ENCODE results near the gene TRAF3IP3.

The TRAF3IP3 gene

GRCh38 chr1:209780268-209780667 lies 24.4 kb downstream of the TRAF3IP3 start:
- no peak for DNase-seq

DNA sequence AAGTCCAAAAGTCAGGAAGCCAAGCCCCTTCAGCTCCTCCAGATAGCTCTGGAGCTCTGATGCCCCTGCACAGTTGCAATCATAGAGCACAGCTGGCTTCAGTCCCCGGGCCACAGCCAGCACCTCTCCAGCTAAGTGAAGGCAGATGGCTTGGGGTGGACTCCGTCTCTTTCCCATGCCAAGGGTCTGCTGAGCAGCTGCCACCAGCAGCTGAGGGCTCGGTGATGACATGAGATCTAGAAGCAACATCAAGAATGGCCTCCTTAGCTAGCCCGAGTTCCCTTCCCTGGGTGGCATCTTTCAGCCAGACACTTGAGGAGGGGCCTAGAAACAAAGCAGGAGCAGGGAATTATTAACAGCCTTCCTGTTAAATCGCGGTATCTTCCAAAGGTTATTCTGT lies 27.5 kb downstream of the TRAF3IP3 start:
- Histone ChIP-seq H3K4me1 (no peaks in the 10 kb centered on the region), H3K9me3 (no peaks in the 10 kb centered on the region), H3K27me3 (no peaks in the 10 kb centered on the region), H3K4me3 (ENCODE audit: low read depth, low read length) (peak overlapping the region; percentile 78), H3K36me3 (no peaks in the 10 kb centered on the region)
- TF ChIP-seq, protein P1, sequence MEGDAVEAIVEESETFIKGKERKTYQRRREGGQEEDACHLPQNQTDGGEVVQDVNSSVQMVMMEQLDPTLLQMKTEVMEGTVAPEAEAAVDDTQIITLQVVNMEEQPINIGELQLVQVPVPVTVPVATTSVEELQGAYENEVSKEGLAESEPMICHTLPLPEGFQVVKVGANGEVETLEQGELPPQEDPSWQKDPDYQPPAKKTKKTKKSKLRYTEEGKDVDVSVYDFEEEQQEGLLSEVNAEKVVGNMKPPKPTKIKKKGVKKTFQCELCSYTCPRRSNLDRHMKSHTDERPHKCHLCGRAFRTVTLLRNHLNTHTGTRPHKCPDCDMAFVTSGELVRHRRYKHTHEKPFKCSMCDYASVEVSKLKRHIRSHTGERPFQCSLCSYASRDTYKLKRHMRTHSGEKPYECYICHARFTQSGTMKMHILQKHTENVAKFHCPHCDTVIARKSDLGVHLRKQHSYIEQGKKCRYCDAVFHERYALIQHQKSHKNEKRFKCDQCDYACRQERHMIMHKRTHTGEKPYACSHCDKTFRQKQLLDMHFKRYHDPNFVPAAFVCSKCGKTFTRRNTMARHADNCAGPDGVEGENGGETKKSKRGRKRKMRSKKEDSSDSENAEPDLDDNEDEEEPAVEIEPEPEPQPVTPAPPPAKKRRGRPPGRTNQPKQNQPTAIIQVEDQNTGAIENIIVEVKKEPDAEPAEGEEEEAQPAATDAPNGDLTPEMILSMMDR (IDR thresholded peaks at IDR 0.05; ENCODE audit: low read depth, low read length) = no peak
- DNase-seq = no peak

More at GRCh38 chr1:209780268-209780667, 24.4 kb downstream of the TRAF3IP3 start:
- Histone ChIP-seq H3K4me1 (peaks cover 7% of the 10 kb centered on the region), H3K27me3 (no peaks in the 10 kb centered on the region), H3K9me3 (no peaks in the 10 kb centered on the region), H3K4me3 (ENCODE audit: low read depth, low read length) (no peak overlapping the region), H3K36me3 (no peaks in the 10 kb centered on the region)
- TF ChIP-seq, protein P1 (IDR thresholded peaks at IDR 0.05; ENCODE audit: low read depth, low read length) = no peak

- H3K36me3 ChIP-seq = no peaks in the 10 kb centered on the region
- peak within 1 kb of the TSS; percentile 78 for H3K4me3 ChIP-seq (ENCODE audit: low read depth, low read length)
- TF ChIP-seq, protein P1 (IDR thresholded peaks at IDR 0.05; ENCODE audit: low read depth, low read length) = no peak
- H3K9me3 ChIP-seq = no peaks in the 10 kb centered on the region
- no peaks in the 10 kb centered on the region for H3K4me1 ChIP-seq
- peak; percentile 99 for DNase-seq
- H3K27me3 ChIP-seq = no peaks in the 10 kb centered on the region
Measured at GRCh38 chr1:209784265-209785169, 28.7 kb downstream of the TRAF3IP3 start, which contains the start of gene C1orf74. TSS of gene C1orf74 (minus strand) at chr1:209784559. CDS start at chr1:209783634, 925 bp downstream.

- Histone ChIP-seq H3K4me3 (ENCODE audit: low read depth, low read length) (no peak overlapping the region), H3K27me3 (no peaks in the 10 kb centered on the region), H3K9me3 (no peaks in the 10 kb centered on the region), H3K4me1 (no peaks in the 10 kb centered on the region), H3K36me3 (no peaks in the 10 kb centered on the region; the same call in 1 of the 2 replicates)
- TF ChIP-seq, protein P1 (IDR thresholded peaks at IDR 0.05; ENCODE audit: low read depth, low read length) = no peak
- DNase-seq = no peak
Measured at GRCh38 chr1:209785592-209785991, 29.7 kb downstream of the TRAF3IP3 start.

DNA sequence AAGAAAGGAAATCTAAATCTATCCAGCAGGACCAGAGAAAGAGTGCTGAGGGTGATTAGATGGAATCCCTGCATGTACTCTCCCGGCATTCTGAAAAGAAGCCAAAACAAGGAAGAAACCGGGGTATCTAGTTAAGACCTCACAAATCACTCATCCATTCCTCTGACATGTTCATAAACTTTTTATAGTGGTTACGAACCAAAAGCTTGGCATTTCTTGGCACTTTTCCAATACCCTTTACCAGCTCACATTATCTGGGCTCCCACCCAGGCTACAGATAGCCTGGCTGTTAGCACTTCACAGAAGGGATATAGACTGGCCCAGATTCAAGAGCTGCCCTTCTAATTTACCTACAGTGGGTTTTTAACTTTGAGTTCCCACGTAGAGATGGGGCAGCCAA lies 30.3 kb downstream of the TRAF3IP3 start:
- Histone ChIP-seq H3K4me1 (no peaks in the 10 kb centered on the region), H3K9me3 (no peaks in the 10 kb centered on the region), H3K4me3 (ENCODE audit: low read depth, low read length) (no peak overlapping the region), H3K27me3 (no peaks in the 10 kb centered on the region), H3K36me3 (no peaks in the 10 kb centered on the region; the same call in 1 of the 2 replicates)
- TF ChIP-seq, protein P1 (IDR thresholded peaks at IDR 0.05; ENCODE audit: low read depth, low read length) = no peak
- no peak for DNase-seq

DNA sequence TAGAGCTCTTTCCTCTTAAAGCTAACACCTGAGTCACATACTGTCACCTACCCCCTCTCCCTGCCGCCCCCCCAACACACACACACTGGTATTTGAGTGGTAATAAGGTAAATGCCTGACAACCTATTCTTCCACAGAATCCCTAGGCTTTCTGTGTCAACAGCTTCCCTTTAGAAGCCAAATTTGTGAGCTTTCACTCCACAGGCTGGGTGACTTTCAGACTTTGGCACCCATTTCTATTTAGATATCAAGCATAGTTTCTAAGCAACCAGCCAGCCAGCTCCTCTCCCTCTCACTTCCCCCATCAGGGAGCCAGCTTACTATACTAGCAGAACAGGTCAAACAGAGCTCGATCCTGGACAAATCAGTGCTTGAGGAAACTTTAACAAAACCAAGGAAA lies 31.7 kb downstream of the TRAF3IP3 start:
- Histone ChIP-seq H3K36me3 (no peaks in the 10 kb centered on the region; the same call in 1 of the 2 replicates), H3K9me3 (no peaks in the 10 kb centered on the region), H3K4me3 (ENCODE audit: low read depth, low read length) (no peak overlapping the region), H3K4me1 (no peaks in the 10 kb centered on the region), H3K27me3 (no peaks in the 10 kb centered on the region)
- TF ChIP-seq, protein P1 (IDR thresholded peaks at IDR 0.05; ENCODE audit: low read depth, low read length) = no peak
- DNase-seq = no peak

All from BE2C (cell line).